HG03060 (cell line): ENCODE data around the gene TBX22.
"Not testable (repeated sequence)": the region's sequence is repeated elsewhere in the genome, so short reads cannot be mapped to it uniquely, and the experiment has no call there.

Source experiments
- ATAC-seq: cut with Tn5 transposase; IDR thresholded peaks from one replicate; pipeline ENCODE4 v1.9.1; 2021; ENCODE audit warnings: low read depth, moderate number of reproducible peaks; ENCODE audit not compliant: unreplicated experiment

TBX22 gene, protein sequence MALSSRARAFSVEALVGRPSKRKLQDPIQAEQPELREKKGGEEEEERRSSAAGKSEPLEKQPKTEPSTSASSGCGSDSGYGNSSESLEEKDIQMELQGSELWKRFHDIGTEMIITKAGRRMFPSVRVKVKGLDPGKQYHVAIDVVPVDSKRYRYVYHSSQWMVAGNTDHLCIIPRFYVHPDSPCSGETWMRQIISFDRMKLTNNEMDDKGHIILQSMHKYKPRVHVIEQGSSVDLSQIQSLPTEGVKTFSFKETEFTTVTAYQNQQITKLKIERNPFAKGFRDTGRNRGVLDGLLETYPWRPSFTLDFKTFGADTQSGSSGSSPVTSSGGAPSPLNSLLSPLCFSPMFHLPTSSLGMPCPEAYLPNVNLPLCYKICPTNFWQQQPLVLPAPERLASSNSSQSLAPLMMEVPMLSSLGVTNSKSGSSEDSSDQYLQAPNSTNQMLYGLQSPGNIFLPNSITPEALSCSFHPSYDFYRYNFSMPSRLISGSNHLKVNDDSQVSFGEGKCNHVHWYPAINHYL

GRCh38 chrX:80014141-80014940 lies at the start of gene TBX22:
TSS of gene TBX22 (plus strand) at chrX:80014753. CDS start at chrX:80022270, 7,517 bp downstream.
- ATAC-seq: no peak

- no peak for ATAC-seq
These were observed 38.9 kb upstream of the TBX22 start for GRCh38 chrX:79975605-79976004.

GRCh38 chrX:80004458-80004857 lies 10.1 kb upstream of the TBX22 start:
- ATAC-seq: no peak

DNA sequence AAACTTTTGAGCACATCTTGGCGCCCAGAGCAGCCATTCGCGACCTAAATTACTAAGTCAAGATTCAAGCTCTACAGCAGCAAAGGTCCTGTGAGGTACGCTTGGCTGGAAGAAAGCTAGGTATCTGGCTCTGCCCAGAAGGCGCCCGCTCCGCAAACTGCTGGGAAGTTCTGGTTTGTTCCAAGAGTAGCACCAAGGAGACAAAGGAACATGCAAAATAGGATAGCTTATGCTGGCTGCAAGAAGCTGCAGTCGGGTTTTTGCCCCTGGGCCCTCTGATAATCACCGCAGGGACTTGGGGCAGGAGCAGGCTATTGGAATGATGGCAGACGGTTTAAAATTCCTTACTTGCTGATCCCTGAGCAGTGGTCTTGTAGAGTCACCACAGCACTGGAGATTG lies 3.0 kb upstream of the TBX22 start:
- ATAC-seq: no peak

DNA sequence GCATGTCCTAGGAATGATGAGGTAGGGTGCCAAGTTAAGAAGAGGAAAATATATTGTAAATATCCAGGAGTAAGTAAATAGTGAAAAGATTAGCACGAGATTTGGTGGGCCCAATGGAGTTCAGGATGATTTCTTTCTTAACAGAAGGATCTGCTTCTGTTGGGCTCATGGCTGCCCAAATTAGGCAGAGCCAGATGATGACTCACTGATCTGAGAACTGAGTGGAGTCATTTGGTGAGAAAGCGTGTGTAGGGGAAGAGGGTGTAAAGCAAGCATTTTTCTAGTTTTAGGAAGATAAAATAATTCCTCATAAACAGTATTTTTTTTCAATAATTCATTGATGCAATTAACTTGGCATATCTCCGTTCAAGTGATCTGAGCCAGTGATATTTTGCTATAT lies 1.6 kb downstream of the TBX22 start:
- no peak for ATAC-seq

- ATAC-seq: no peak
These were observed 7.1 kb downstream of the TBX22 start for GRCh38 chrX:80021621-80022020.

- ATAC-seq: no peak
These were observed 7.9 kb downstream of the TBX22 start for GRCh38 chrX:80022363-80023031.

DNA sequence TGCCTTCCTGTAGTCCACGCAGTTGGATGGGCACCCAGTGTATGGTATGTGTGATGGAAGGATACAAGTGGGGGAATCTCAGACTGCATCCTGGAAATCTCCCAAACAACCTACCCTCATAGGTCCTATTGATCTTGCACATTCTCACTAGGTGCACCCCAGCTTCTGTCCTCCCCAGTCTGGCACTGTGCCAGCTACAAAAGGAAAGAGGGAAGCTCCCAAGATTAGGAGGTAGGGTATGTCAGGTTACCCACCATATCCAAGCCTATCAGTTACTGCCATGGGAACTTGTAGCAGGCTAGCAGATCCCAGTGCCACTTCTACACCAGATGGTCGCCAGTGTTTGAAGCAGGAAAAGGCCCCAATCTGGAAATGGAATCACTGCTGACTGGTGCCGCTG lies 11.6 kb downstream of the TBX22 start:
- ATAC-seq: no peak

DNA sequence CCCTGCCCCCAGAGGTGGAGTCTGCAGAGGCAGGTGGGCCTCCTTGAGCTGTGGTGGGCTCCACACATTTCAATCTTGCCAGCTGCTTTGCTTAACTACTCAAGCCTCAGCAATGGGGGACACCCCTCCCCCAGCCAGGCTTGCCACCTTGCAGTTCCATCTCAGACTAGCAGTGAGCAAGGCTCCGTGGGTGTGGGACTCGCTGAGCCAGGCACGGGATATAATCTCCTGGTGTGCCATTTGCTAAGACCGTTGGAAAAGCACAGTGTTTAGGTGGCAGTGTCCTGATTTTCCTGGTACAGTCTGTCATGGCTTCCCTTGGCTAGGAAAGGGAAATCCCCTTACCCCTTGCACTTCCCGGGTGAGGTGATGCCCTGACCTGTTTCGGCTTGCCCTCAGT lies 51.6 kb downstream of the TBX22 start:
- not testable (repeated sequence) for ATAC-seq

GRCh38 chrX:80075625-80076024 lies 61.1 kb downstream of the TBX22 start:
- ATAC-seq: not testable (repeated sequence)
